Measurements from ENCODE around the gene C15orf62.
A peak's percentile ranks its signal among the peaks of the same experiment; 100 is the strongest.

The C15orf62 gene

GRCh38 chr15:40807888-40808461 is 38.2 kb downstream of the C15orf62 start:
- H3K4me3 ChIP-seq (ENCODE audit: insufficient read depth, low read depth, low read length, poor library complexity, severe bottlenecking): peak overlapping the region; percentile 99
- no peaks in the 10 kb centered on the region for H3K9me3 ChIP-seq (ENCODE audit: control insufficient read depth, low read length)
- H3K4me1 ChIP-seq (ENCODE audit: control insufficient read depth, insufficient read depth, low read length, poor library complexity, severe bottlenecking): peaks cover 10% of the 10 kb centered on the region
- no peaks in the 10 kb centered on the region for H3K27me3 ChIP-seq (replicated peaks; ENCODE audit: control insufficient read depth, insufficient read depth, low read length, poor library complexity, severe bottlenecking)
- H3K36me3 ChIP-seq (ENCODE audit: control insufficient read depth, insufficient read depth, low read length): peaks cover 19% of the 10 kb centered on the region
- H3K27ac ChIP-seq (ENCODE audit: insufficient read depth, low read length, poor library complexity, severe bottlenecking): peak overlapping the region; percentile 91
- no peak for DNase-seq

- DNase-seq: no peak
- Histone ChIP-seq H3K36me3 (ENCODE audit: control insufficient read depth, insufficient read depth, low read length) (peaks cover 29% of the 10 kb centered on the region), H3K27ac (ENCODE audit: insufficient read depth, low read length, poor library complexity, severe bottlenecking) (no peak overlapping the region), H3K4me3 (ENCODE audit: insufficient read depth, low read depth, low read length, poor library complexity, severe bottlenecking) (no peak overlapping the region), H3K9me3 (ENCODE audit: control insufficient read depth, low read length) (no peaks in the 10 kb centered on the region), H3K27me3 (replicated peaks; ENCODE audit: control insufficient read depth, insufficient read depth, low read length, poor library complexity, severe bottlenecking) (no peaks in the 10 kb centered on the region), H3K4me1 (ENCODE audit: control insufficient read depth, insufficient read depth, low read length, poor library complexity, severe bottlenecking) (peaks cover 10% of the 10 kb centered on the region)
Observed at GRCh38 chr15:40808861-40809450, 39.2 kb downstream of the C15orf62 start.

GRCh38 chr15:40812721-40813425 is 43.1 kb downstream of the C15orf62 start:
- no peak overlapping the region for H3K27ac ChIP-seq (ENCODE audit: insufficient read depth, low read length, poor library complexity, severe bottlenecking)
- no peak overlapping the region for H3K4me3 ChIP-seq (ENCODE audit: insufficient read depth, low read depth, low read length, poor library complexity, severe bottlenecking)
- H3K4me1 ChIP-seq (ENCODE audit: control insufficient read depth, insufficient read depth, low read length, poor library complexity, severe bottlenecking): peaks cover 4% of the 10 kb centered on the region
- DNase-seq: no peak
- H3K27me3 ChIP-seq (replicated peaks; ENCODE audit: control insufficient read depth, insufficient read depth, low read length, poor library complexity, severe bottlenecking): no peaks in the 10 kb centered on the region
- H3K36me3 ChIP-seq (ENCODE audit: control insufficient read depth, insufficient read depth, low read length): peaks cover 30% of the 10 kb centered on the region
- H3K9me3 ChIP-seq (ENCODE audit: control insufficient read depth, low read length): no peaks in the 10 kb centered on the region

- Histone ChIP-seq H3K27me3 (replicated peaks; ENCODE audit: control insufficient read depth, insufficient read depth, low read length, poor library complexity, severe bottlenecking) (no peaks in the 10 kb centered on the region), H3K4me3 (ENCODE audit: insufficient read depth, low read depth, low read length, poor library complexity, severe bottlenecking) (no peak overlapping the region), H3K27ac (ENCODE audit: insufficient read depth, low read length, poor library complexity, severe bottlenecking) (no peak overlapping the region), H3K9me3 (ENCODE audit: control insufficient read depth, low read length) (no peaks in the 10 kb centered on the region), H3K4me1 (ENCODE audit: control insufficient read depth, insufficient read depth, low read length, poor library complexity, severe bottlenecking) (no peaks in the 10 kb centered on the region), H3K36me3 (ENCODE audit: control insufficient read depth, insufficient read depth, low read length) (peaks cover 26% of the 10 kb centered on the region)
- no peak for DNase-seq
Observed at GRCh38 chr15:40815042-40815698, 45.4 kb downstream of the C15orf62 start.

- H3K9me3 ChIP-seq (ENCODE audit: control insufficient read depth, low read length): no peaks in the 10 kb centered on the region
- H3K27me3 ChIP-seq (replicated peaks; ENCODE audit: control insufficient read depth, insufficient read depth, low read length, poor library complexity, severe bottlenecking): no peaks in the 10 kb centered on the region
- no peaks in the 10 kb centered on the region for H3K4me1 ChIP-seq (ENCODE audit: control insufficient read depth, insufficient read depth, low read length, poor library complexity, severe bottlenecking)
- DNase-seq: no peak
- no peak overlapping the region for H3K27ac ChIP-seq (ENCODE audit: insufficient read depth, low read length, poor library complexity, severe bottlenecking)
- H3K4me3 ChIP-seq (ENCODE audit: insufficient read depth, low read depth, low read length, poor library complexity, severe bottlenecking): no peak overlapping the region
- no peaks in the 10 kb centered on the region for H3K36me3 ChIP-seq (ENCODE audit: control insufficient read depth, insufficient read depth, low read length)
Observed at GRCh38 chr15:40819048-40819447, 49.3 kb downstream of the C15orf62 start.

GRCh38 chr15:40821195-40821594 is 51.4 kb downstream of the C15orf62 start:
- Histone ChIP-seq H3K36me3 (ENCODE audit: control insufficient read depth, insufficient read depth, low read length) (no peaks in the 10 kb centered on the region), H3K27me3 (replicated peaks; ENCODE audit: control insufficient read depth, insufficient read depth, low read length, poor library complexity, severe bottlenecking) (no peaks in the 10 kb centered on the region), H3K27ac (ENCODE audit: insufficient read depth, low read length, poor library complexity, severe bottlenecking) (no peak overlapping the region), H3K9me3 (ENCODE audit: control insufficient read depth, low read length) (no peaks in the 10 kb centered on the region), H3K4me3 (ENCODE audit: insufficient read depth, low read depth, low read length, poor library complexity, severe bottlenecking) (no peak overlapping the region), H3K4me1 (ENCODE audit: control insufficient read depth, insufficient read depth, low read length, poor library complexity, severe bottlenecking) (no peaks in the 10 kb centered on the region)
- no peak for DNase-seq
